NCI-H526 treated with DMSO at 0.1 percent for 48 hours (cell line): ENCODE measurements around the gene PILRA.
A peak's percentile ranks its signal among the peaks of the same experiment; 100 is the strongest.

Experiments used
- DNase-seq: peaks from one replicate; lab custom pipeline; 2025; lab: John Stamatoyannopoulos, UW

Gene PILRA

GRCh38 chr7:100413346-100413745, 40.1 kb downstream of the PILRA start:
- DNase-seq, result no peak

GRCh38 chr7:100413889-100414288, 40.6 kb downstream of the PILRA start:
- DNase-seq, result no peak

GRCh38 chr7:100415448-100415847, 42.2 kb downstream of the PILRA start:
- DNase-seq, result no peak

- no peak for DNase-seq
Measured at GRCh38 chr7:100418930-100419659, 45.8 kb downstream of the PILRA start.

GRCh38 chr7:100419660-100420226, 46.5 kb downstream of the PILRA start:
- DNase-seq, result no peak

- DNase-seq, result no peak
Measured at GRCh38 chr7:100423315-100423714, 50.0 kb downstream of the PILRA start.

- no peak for DNase-seq
Measured at GRCh38 chr7:100425347-100425746, 52.1 kb downstream of the PILRA start.

- DNase-seq, result no peak
Measured at GRCh38 chr7:100426516-100426915, 53.2 kb downstream of the PILRA start.

- DNase-seq, result no peak
Measured at GRCh38 chr7:100427762-100428198, 54.5 kb downstream of the PILRA start.

- peak; percentile 96 for DNase-seq
Measured at GRCh38 chr7:100428199-100428966, 55.1 kb downstream of the PILRA start, which contains the start of gene ZCWPW1. Gene ZCWPW1 (minus strand): TSS chr7:100428703. CDS start chr7:100420649, 8,054 bp downstream.

- peak; percentile 99 for DNase-seq
Measured at GRCh38 chr7:100428967-100429636, 55.8 kb downstream of the PILRA start.

GRCh38 chr7:100429637-100430492, 56.6 kb downstream of the PILRA start, which contains the start of gene MEPCE:
Gene MEPCE (plus strand): TSS chr7:100429831. CDS start chr7:100430019, 188 bp downstream.
- peak; percentile 96 for DNase-seq

- no peak for DNase-seq
Measured at GRCh38 chr7:100430493-100431285, 57.4 kb downstream of the PILRA start.

GRCh38 chr7:100431286-100431735, 58.0 kb downstream of the PILRA start:
- no peak for DNase-seq

- DNase-seq, result no peak
Measured at GRCh38 chr7:100432053-100432452, 58.8 kb downstream of the PILRA start.

GRCh38 chr7:100432621-100433275, 59.5 kb downstream of the PILRA start:
- DNase-seq, result no peak

GRCh38 chr7:100433276-100433591, 59.9 kb downstream of the PILRA start:
- no peak for DNase-seq

GRCh38 chr7:100433592-100434296, 60.5 kb downstream of the PILRA start:
- no peak for DNase-seq
